PC-9 (cell line): ENCODE measurements around the gene CDX1. TPM values are rescaled to one million over a fixed set of nuclear protein-coding genes. Genes with fewer than 3 reads are reported as not detected.

Experiments used
- BruUV-seq: library from RNA; stranded (reverse); fragments of 400-500 nt; replicated peaks from 2 replicates; lab custom pipeline; 2021; lab: Mats Ljungman, UMichigan
- CTCF ChIA-PET: fragments of 300-600 bp; sonication (Branson Sonifier 250); formaldehyde crosslinking; loops from one replicate; lab custom pipeline; 2022; ENCODE audit warnings: antibody characterized with exemption; lab: Charles Lee
- POLR2A ChIA-PET: fragments of 300-600 bp; sonication (Branson Sonifier 250); formaldehyde crosslinking; loops from one replicate; lab custom pipeline; 2022; ENCODE audit warnings: antibody characterized with exemption; ENCODE audit not compliant: unreplicated experiment; lab: Charles Lee
- DNase-seq, 2 experiments: peaks; one replicate each; pipeline versions ENCODE4 v3.0.0 to v3.0.0-alpha.2; 2015 to 2022; ENCODE audit warnings: mixed read lengths in 1 of 2
- H2AFZ ChIP-seq: fragments of 200-600 bp; sonication (generic); 2 replicates; pipeline ENCODE4 v1.8.1; 2017; ENCODE audit warnings: antibody characterized with exemption
- H3F3A ChIP-seq: fragments of 200-600 bp; sonication (generic); 2 replicates; pipeline ENCODE4 v1.8.1; 2017; ENCODE audit warnings: antibody characterized with exemption, mild to moderate bottlenecking, low read depth; ENCODE audit not compliant: insufficient read depth
- H3K27ac ChIP-seq: fragments of 200-600 bp; sonication (generic); 2 replicates; pipeline ENCODE4 v1.6.1; 2016; ENCODE audit warnings: mixed run types
- H3K27me3 ChIP-seq: fragments of 200-600 bp; sonication (generic); 2 replicates; pipeline ENCODE4 v1.6.1; 2016; ENCODE audit warnings: low read depth, mixed run types; ENCODE audit not compliant: insufficient read depth
- H3K36me3 ChIP-seq: fragments of 200-600 bp; sonication (generic); 2 replicates; pipeline ENCODE4 v1.6.1; 2016; ENCODE audit warnings: low read depth, mixed run types
- H3K4me1 ChIP-seq: fragments of 200-600 bp; sonication (generic); replicated peaks from 2 replicates; pipeline ENCODE4 v1.6.1; 2016; ENCODE audit warnings: mixed run types; ENCODE audit not compliant: insufficient read depth
- H3K4me2 ChIP-seq: fragments of 200-600 bp; sonication (generic); 2 replicates; pipeline ENCODE4 v1.6.1; 2017; ENCODE audit warnings: mixed run types
- H3K4me3 ChIP-seq: fragments of 200-600 bp; sonication (generic); 2 replicates; pipeline ENCODE4 v1.6.1; 2016; ENCODE audit warnings: mixed run types
- H3K79me2 ChIP-seq: fragments of 200-600 bp; sonication (generic); 2 replicates; pipeline ENCODE4 v1.6.1; 2017; ENCODE audit warnings: low read depth, mixed run types
- H3K9me2 ChIP-seq: fragments of 200-600 bp; sonication (generic); 2 replicates; pipeline ENCODE4 v1.8.1; 2017; ENCODE audit warnings: mild to moderate bottlenecking; ENCODE audit not compliant: insufficient read depth
- H3K9me3 ChIP-seq: fragments of 200-600 bp; sonication (generic); 2 replicates; pipeline ENCODE4 v1.8.1; 2016; ENCODE audit warnings: low read depth; ENCODE audit not compliant: insufficient read depth
- H4K20me1 ChIP-seq: fragments of 200-600 bp; sonication (generic); 2 replicates; pipeline ENCODE4 v1.8.1; 2017; ENCODE audit not compliant: insufficient read depth
- EZH2 ChIP-seq: fragments of 200-600 bp; sonication (generic); IDR thresholded peaks from 2 replicates; pipeline ENCODE4 v1.8.0; 2017; ENCODE audit warnings: antibody characterized with exemption, low read depth
- intact Hi-C: fragments of 100-400 bp; cut with micrococcal nuclease; formaldehyde crosslinking; loops from one replicate; pipeline ENCODE4 v1.10.0; 2022; ENCODE audit not compliant: unreplicated experiment
- total RNA-seq: library from RNA; stranded (reverse); gene quantifications from 2 replicates; pipeline ENCODE4 v1.2.3, GENCODE V29; 2021
- TF ChIP-seq, protein P1 (sequence below): fragments of 200-600 bp; sonication (generic); conservative IDR thresholded peaks from 2 replicates; pipeline ENCODE4 v1.6.1; 2017; ENCODE audit warnings: mixed run types, antibody characterized with exemption, mild to moderate bottlenecking, moderate library complexity

Gene CDX1
- total RNA-seq, 1 experiment from 2014 or later, result not detected

- TF ChIP-seq, protein P1, sequence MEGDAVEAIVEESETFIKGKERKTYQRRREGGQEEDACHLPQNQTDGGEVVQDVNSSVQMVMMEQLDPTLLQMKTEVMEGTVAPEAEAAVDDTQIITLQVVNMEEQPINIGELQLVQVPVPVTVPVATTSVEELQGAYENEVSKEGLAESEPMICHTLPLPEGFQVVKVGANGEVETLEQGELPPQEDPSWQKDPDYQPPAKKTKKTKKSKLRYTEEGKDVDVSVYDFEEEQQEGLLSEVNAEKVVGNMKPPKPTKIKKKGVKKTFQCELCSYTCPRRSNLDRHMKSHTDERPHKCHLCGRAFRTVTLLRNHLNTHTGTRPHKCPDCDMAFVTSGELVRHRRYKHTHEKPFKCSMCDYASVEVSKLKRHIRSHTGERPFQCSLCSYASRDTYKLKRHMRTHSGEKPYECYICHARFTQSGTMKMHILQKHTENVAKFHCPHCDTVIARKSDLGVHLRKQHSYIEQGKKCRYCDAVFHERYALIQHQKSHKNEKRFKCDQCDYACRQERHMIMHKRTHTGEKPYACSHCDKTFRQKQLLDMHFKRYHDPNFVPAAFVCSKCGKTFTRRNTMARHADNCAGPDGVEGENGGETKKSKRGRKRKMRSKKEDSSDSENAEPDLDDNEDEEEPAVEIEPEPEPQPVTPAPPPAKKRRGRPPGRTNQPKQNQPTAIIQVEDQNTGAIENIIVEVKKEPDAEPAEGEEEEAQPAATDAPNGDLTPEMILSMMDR, result no peak
- no peak for TF ChIP-seq EZH2
- Histone ChIP-seq H2AFZ (no peak overlapping the region), H3F3A (no peaks in the 10 kb centered on the region), H3K79me2 (no peaks in the 10 kb centered on the region), H4K20me1 (no peaks in the 10 kb centered on the region), H3K36me3 (no peaks in the 10 kb centered on the region), H3K9me2 (no peaks in the 10 kb centered on the region), H3K27me3 (peaks cover 27% of the 10 kb centered on the region), H3K4me3 (no peak overlapping the region), H3K4me1 (no peaks in the 10 kb centered on the region), H3K9me3 (no peaks in the 10 kb centered on the region), H3K27ac (no peak overlapping the region), H3K4me2 (no peak overlapping the region)
- intact Hi-C loops, result no loop called here
- CTCF ChIA-PET, result no interaction called here
- DNase-seq, result no peak
- POLR2A ChIA-PET, result no interaction called here
- no TSS peak for BruUV-seq
Measured at GRCh38 chr5:150197476-150197875, 30.9 kb downstream of the CDX1 start.

- peaks cover 23% of the 10 kb centered on the region for H3K27me3 ChIP-seq
- H3K4me3 ChIP-seq, result no peak overlapping the region
- intact Hi-C loops, result no loop called here
- CTCF ChIA-PET, result no interaction called here
- no peak overlapping the region for H2AFZ ChIP-seq
- POLR2A ChIA-PET, result no interaction called here
- H3F3A ChIP-seq, result no peaks in the 10 kb centered on the region
- H3K36me3 ChIP-seq, result no peaks in the 10 kb centered on the region
- no peak for DNase-seq
- H3K9me2 ChIP-seq, result no peaks in the 10 kb centered on the region
- H3K27ac ChIP-seq, result no peak overlapping the region
- H3K79me2 ChIP-seq, result no peaks in the 10 kb centered on the region
- no peaks in the 10 kb centered on the region for H3K9me3 ChIP-seq
- H4K20me1 ChIP-seq, result no peaks in the 10 kb centered on the region
- no peak for TF ChIP-seq EZH2
- TF ChIP-seq, protein P1, result no peak
- BruUV-seq, result no TSS peak
- no peak overlapping the region for H3K4me2 ChIP-seq
- no peaks in the 10 kb centered on the region for H3K4me1 ChIP-seq
Measured at GRCh38 chr5:150202501-150202900, 35.9 kb downstream of the CDX1 start.

DNA sequence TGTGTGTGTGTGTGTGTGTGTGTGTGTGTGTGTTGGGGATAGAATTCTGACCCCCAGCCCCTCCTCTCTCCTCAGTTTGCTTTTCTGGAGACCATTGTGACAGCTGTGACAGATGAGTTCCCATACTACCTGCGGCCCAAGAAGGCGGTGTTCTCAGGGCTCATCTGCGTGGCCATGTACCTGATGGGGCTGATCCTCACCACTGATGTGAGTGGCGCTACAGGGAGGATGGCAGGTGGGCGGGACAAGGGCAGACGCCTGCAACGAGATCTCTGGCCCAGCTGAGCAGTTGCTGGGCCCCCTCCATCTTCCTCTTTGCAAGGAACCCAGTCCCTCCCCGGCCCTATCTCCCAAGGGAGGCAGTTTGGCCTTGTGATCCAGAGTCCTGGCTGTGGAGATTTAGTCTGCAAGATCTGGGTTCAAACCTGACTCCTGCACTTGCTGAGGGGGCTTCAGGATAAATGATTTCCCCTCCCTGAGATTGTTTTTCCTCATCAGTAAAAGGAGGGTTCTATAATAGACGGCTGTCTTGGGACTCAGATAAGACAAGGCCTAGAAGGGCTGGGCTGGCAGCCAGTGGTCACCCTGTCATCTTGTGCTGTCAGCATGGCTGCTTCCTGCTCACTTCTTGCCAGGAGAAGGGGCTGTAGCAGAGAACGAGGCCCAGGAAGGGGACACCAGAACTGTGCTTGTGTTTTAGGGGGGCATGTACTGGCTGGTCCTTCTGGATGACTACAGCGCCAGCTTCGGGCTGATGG, 37.4 kb downstream of the CDX1 start:
- Histone ChIP-seq H2AFZ (no peak overlapping the region), H3K9me2 (no peaks in the 10 kb centered on the region), H3K36me3 (no peaks in the 10 kb centered on the region), H3K4me3 (no peak overlapping the region), H3K4me1 (peaks cover 11% of the 10 kb centered on the region), H3K27me3 (peaks cover 15% of the 10 kb centered on the region), H3K4me2 (no peak overlapping the region), H3F3A (peaks cover 13% of the 10 kb centered on the region; the same call in 1 of the 2 replicates), H4K20me1 (no peaks in the 10 kb centered on the region), H3K9me3 (no peaks in the 10 kb centered on the region), H3K79me2 (no peaks in the 10 kb centered on the region), H3K27ac (no peak overlapping the region)
- POLR2A ChIA-PET, result no interaction called here
- BruUV-seq, result no TSS peak
- CTCF ChIA-PET, result no interaction called here
- no peak for TF ChIP-seq EZH2
- TF ChIP-seq, protein P1, result no peak
- no peak for DNase-seq
- intact Hi-C loops, result no loop called here
